GM21360 (cell line): ENCODE data around the gene URB1.
"Not testable (repeated sequence)": the region's sequence is repeated elsewhere in the genome, so short reads cannot be mapped to it uniquely, and the experiment has no call there.

Experiments
- ATAC-seq: cut with Tn5 transposase; IDR thresholded peaks from one replicate; pipeline ENCODE4 v1.9.1; 2021; ENCODE audit warnings: mild to moderate bottlenecking, moderate library complexity; ENCODE audit not compliant: unreplicated experiment

URB1 gene

GRCh38 chr21:32320059-32320458 is 72.8 kb downstream of the URB1 start:
- ATAC-seq: no peak

- no peak for ATAC-seq
Measured at GRCh38 chr21:32319012-32319411, 73.8 kb downstream of the URB1 start.

GRCh38 chr21:32317726-32318125 is 75.1 kb downstream of the URB1 start:
- no peak for ATAC-seq

- no peak for ATAC-seq
Measured at GRCh38 chr21:32316361-32317215, 76.2 kb downstream of the URB1 start.

- ATAC-seq: no peak
Measured at GRCh38 chr21:32315511-32316281, 77.1 kb downstream of the URB1 start.

GRCh38 chr21:32314806-32315205 is 78.0 kb downstream of the URB1 start:
- ATAC-seq: no peak

GRCh38 chr21:32312976-32313375 is 79.8 kb downstream of the URB1 start:
- no peak for ATAC-seq

- no peak for ATAC-seq
Measured at GRCh38 chr21:32312326-32312725, 80.5 kb downstream of the URB1 start.

- no peak for ATAC-seq
Measured at GRCh38 chr21:32311621-32312020, 81.2 kb downstream of the URB1 start.

DNA sequence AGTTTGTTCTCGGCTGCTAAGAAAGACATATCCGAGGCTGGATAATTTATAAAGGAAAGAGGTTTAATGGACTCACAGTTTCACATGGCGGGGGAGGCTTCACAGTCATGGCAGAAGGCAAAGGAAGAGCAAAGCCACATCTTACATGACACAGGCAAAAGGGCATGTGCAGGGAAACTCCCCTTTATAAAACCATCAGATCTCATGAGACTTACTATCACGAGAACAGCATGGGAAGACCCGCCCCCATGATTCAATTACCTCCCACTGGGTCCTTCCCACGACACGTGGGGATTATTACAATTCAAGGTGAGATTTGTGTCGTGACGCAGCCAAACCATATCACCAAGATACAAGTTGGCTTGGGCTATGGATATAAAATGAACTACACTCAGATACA is 81.8 kb downstream of the URB1 start:
- ATAC-seq: not testable (repeated sequence)

- ATAC-seq: no peak
Measured at GRCh38 chr21:32309906-32310460, 82.8 kb downstream of the URB1 start.

DNA sequence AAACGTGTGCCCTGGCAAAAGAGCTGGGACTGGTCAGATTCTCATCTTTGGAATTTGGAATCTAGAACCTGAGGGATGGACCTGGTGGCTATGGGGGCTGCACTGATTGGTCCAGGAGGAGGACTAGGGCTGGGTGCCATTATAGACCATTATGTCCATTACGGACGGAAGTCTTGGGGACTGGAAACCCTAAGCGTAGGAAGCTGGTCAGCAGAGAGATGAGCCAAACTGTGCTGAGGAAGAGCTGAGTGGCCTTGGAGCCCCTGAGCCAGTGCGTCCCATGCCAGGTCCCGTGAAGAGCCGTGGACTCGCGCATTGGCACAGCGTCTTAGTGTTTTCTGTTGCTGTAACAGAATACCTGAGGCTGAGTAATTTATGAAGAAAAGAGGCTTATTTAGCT is 84.1 kb downstream of the URB1 start:
- no peak for ATAC-seq

DNA sequence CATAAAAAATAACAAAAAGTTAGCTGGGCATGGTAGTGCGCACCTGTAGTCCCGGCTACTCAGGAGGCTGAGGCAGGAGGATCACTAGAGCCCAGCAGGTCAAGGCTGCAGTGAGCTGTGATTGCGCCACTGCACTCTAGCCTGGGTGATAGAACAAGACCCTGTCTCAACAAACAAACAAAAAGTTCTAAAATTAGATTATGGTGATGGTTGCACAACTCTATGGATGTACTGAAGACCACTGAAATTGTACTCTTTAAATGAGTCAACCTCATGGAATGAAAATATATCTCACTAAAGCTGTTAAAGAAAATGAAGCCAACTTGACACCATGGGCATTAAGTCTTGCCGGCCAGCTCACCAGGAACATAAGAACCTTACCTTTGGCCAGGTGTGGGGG is 85.1 kb downstream of the URB1 start:
- ATAC-seq: no peak

DNA sequence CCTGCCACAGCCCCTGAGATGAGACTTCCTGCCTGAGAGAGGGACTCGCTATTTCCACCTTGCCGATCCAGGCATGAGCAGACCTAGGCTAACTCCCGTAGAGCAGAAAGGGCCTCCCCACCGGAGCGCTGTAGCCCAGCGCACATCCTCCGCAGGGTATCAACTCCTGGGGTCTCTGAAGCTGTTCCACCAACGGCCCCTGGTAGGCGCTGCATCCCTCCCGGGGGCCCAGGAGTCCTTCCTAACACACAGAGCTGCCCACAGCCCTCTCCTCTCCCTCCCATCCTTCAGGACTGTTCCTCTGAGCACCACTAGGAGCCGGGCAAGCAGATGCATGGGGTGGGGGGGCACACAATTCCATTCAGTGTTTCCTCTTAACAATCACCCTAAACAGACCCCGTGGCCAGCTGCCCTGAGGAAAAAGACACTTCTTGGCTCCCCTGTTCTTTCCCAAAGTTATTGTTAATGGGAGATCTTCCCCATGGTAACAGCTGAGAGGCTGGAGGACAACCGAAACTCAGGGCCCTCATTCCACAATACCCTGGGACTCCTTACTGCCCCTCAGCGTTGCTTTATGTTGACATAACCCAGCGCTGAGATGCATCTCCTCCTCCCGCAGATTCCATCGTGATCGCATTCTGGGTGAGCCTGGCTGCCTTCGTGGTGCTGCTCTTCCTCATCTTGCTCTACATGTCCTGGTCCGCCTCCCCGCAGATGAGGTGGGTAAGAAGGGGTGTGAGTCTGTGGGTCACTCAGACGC is 86.6 kb downstream of the URB1 start:
- ATAC-seq: no peak

DNA sequence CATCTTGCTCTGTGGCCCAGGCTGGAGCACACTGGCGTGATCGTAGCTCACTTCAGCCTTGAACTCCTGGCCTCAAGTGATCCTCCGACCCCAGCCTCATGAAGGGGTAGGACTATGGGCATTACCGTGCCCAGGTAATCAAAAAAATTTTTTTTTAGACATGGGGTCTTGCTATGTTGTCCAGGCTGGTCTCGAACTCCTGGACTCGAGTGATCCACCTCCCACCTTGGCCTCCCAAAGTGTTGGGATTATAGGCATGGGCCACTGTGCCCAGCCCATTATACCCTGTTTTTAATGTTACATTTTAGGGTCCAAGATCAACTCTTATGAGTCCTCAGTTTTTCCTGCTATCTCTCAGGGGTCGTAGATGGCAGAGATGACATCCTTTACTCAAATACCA is 87.8 kb downstream of the URB1 start:
- no peak for ATAC-seq

GRCh38 chr21:32303385-32303784 is 89.4 kb downstream of the URB1 start:
- no peak for ATAC-seq

- ATAC-seq: no peak
Measured at GRCh38 chr21:32302560-32302959, 90.3 kb downstream of the URB1 start.

- ATAC-seq: no peak
Measured at GRCh38 chr21:32301596-32301995, 91.2 kb downstream of the URB1 start.

- no peak for ATAC-seq
Measured at GRCh38 chr21:32300117-32300681, 92.6 kb downstream of the URB1 start.

DNA sequence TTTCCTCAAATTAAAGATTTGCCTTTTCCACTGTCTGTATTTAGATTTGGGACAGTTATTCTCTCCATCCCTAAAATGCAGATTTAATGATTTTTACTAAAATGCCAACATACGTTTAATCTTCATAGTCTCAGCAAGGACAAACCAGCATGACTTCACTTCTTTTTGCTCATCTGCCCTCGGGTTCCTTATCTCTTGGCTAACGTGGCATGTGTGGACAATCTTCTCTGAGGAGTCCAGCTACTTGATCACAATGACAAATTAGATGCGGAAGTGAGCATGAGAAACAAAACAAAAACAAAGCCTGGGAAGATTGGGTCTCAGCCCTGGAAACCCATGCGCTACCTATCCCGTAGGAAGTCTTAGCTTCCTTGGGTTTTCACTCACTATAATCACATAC is 93.1 kb downstream of the URB1 start:
- no peak for ATAC-seq

- no peak for ATAC-seq
Measured at GRCh38 chr21:32298658-32299081, 94.1 kb downstream of the URB1 start, which contains the start of gene MRAP. Gene MRAP (plus strand): TSS chr21:32298855. CDS start chr21:32298972, 117 bp downstream.
